Activated effector memory CD4-positive, alpha-beta T cell treated with Interleukin-2 at 50 U/mL for 16 hours (primary cell): ENCODE measurements around the gene PHGDH.
"Not testable (repeated sequence)": the region's sequence is repeated elsewhere in the genome, so short reads cannot be mapped to it uniquely, and the experiment has no call there.

Experiments used
- DNase-seq: peaks from one replicate; pipeline ENCODE4 v3.0.0-alpha.2; 2020

PHGDH gene

GRCh38 chr1:119701659-119702058 is 10.1 kb upstream of the PHGDH start:
- DNase-seq: no peak

GRCh38 chr1:119702384-119702783 is 9.3 kb upstream of the PHGDH start:
- DNase-seq: no peak

GRCh38 chr1:119703666-119704450 is 7.9 kb upstream of the PHGDH start:
- DNase-seq: no peak

GRCh38 chr1:119706599-119706998 is 5.1 kb upstream of the PHGDH start:
- not testable (repeated sequence) for DNase-seq

GRCh38 chr1:119711356-119711803 is 354 bp upstream of the PHGDH start:
- not testable (repeated sequence) for DNase-seq

- DNase-seq: no peak
These were observed 756 bp downstream of the PHGDH start for GRCh38 chr1:119712342-119713038.

- no peak for DNase-seq
These were observed 1.5 kb downstream of the PHGDH start for GRCh38 chr1:119713039-119713748.

- no peak for DNase-seq
These were observed 2.2 kb downstream of the PHGDH start for GRCh38 chr1:119713749-119714456.

GRCh38 chr1:119714583-119714982 is 2.8 kb downstream of the PHGDH start:
- DNase-seq: no peak

- no peak for DNase-seq
These were observed 3.8 kb downstream of the PHGDH start for GRCh38 chr1:119715542-119715941.

GRCh38 chr1:119718409-119718808 is 6.7 kb downstream of the PHGDH start:
- no peak for DNase-seq

GRCh38 chr1:119718972-119719371 is 7.2 kb downstream of the PHGDH start:
- DNase-seq: no peak

- DNase-seq: no peak
These were observed 9.2 kb downstream of the PHGDH start for GRCh38 chr1:119720866-119721440.

GRCh38 chr1:119721896-119722295 is 10.2 kb downstream of the PHGDH start:
- DNase-seq: no peak

GRCh38 chr1:119724611-119725218 is 13.0 kb downstream of the PHGDH start:
- no peak for DNase-seq

- no peak for DNase-seq
These were observed 13.9 kb downstream of the PHGDH start for GRCh38 chr1:119725626-119726025.

GRCh38 chr1:119727991-119728390 is 16.3 kb downstream of the PHGDH start:
- DNase-seq: no peak

GRCh38 chr1:119729044-119729443 is 17.3 kb downstream of the PHGDH start:
- no peak for DNase-seq

- no peak for DNase-seq
These were observed 19.3 kb downstream of the PHGDH start for GRCh38 chr1:119731060-119731459.

GRCh38 chr1:119731741-119732430 is 20.2 kb downstream of the PHGDH start:
- no peak for DNase-seq

GRCh38 chr1:119732465-119733168 is 20.9 kb downstream of the PHGDH start:
- DNase-seq: no peak
